HG03558 (cell line): Measurements from ENCODE around the gene FGF5.
"Not testable (repeated sequence)": the region's sequence is repeated elsewhere in the genome, so short reads cannot be mapped to it uniquely, and the experiment has no call there.

Experiments
- ATAC-seq: cut with Tn5 transposase; IDR thresholded peaks from one replicate; pipeline ENCODE4 v1.9.1; 2021; ENCODE audit warnings: moderate number of reproducible peaks; ENCODE audit not compliant: unreplicated experiment; ENCODE audit errors: extremely low read depth

Gene FGF5

DNA sequence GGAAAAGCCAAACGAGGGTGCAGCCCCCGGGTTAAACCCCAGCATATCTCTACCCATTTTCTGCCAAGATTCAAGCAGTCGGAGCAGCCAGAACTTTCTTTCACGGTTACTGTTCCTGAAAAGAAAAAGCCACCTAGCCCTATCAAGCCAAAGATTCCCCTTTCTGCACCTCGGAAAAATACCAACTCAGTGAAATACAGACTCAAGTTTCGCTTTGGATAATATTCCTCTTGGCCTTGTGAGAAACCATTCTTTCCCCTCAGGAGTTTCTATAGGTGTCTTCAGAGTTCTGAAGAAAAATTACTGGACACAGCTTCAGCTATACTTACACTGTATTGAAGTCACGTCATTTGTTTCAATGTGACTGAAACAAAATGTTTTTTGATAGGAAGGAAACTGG lies 20.0 kb downstream of the FGF5 start:
- ATAC-seq, result no peak

DNA sequence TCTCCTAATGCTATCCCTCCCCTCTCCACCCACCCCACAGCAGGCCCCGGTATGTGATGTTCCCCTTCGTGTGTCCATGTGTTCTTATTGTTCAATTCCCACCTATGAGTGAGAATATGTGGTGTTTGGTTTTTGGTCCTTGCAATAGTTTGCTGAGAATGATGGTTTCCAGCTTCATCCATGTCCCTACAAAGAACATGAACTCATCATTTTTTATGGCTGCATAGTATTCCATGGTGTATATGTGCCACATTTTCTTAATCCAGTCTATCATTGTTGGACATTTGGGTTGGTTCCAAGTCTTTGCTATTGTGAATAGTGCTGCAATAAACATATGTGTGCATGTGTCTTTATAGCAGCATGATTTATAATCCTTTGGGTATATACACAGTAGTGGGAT lies 24.2 kb downstream of the FGF5 start:
- not testable (repeated sequence) for ATAC-seq

DNA sequence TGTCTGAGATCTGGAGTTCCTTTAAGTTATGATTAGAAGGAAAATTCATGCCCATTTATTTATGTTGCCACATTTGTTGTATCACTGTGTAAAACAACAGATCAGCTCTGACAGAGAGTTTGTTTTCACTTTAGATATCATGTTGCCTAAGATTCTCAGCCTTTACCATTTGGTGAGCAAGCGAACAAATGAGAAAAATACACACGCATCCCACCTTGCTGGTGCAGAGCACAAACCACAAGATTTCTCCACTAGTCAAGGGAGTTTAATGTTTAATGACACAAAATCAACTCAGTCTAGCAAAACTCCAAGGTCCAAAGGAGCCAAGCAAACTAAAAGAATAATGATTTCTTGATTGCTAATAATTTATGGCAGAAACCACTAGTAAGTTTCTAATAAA lies 27.7 kb downstream of the FGF5 start:
- no peak for ATAC-seq

DNA sequence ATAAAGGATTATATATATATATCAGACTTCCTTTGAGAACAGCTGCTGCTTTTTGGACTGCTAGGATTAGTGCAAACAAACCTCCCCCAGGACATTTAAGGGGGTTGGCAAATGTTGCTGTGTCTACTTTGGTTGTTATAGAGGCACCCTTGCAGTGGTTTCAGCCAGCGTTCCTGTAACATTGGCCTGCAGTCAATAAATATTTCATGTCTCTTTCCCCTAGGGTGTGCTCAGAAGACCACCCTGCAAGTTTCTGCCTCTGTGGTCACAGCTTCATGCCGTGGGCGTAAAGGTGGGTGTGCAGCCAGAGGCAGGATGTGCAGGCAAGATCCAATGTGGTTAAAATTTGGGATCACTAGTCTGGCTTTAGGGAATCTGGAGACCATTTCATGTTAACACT lies 28.9 kb downstream of the FGF5 start:
- no peak for ATAC-seq

DNA sequence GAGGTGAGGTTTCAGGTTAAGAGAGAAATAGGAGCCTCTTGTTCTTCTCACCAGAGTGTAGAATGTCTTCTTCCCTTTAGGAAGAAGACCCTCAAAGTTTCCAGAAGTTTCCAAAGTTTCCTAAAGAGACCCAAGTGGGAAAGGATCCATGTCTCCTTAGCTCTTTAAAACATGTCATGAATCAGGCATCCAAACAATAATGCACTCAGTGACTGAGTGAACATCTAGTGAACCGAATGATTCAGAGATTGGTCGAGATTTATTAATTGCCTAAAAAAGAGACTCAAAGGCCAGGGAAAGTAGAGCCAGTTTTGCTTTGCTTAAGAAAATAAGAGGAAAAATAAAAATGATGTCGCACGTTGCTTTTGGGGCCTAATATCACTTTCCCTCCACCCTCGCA lies 29.4 kb downstream of the FGF5 start:
- no peak for ATAC-seq

DNA sequence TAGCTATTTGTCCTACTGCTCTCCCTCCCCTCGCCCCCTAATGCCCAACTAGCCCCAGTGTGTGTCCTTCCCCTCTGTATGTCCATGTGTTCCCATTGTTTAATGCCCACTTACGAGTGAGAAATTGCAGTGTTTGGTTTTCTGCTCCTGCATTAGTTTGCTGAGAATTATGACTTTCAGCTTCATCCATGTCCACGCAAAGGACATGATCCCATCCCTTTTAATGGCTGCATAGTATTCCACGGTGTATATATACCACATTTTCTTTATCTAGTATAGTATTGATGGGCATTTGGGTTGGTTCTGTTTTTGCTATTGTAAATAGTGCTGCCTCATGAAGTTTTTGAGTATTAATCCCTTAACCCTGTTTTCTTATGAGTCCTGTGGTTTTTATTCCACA lies 35.4 kb downstream of the FGF5 start:
- no peak for ATAC-seq

DNA sequence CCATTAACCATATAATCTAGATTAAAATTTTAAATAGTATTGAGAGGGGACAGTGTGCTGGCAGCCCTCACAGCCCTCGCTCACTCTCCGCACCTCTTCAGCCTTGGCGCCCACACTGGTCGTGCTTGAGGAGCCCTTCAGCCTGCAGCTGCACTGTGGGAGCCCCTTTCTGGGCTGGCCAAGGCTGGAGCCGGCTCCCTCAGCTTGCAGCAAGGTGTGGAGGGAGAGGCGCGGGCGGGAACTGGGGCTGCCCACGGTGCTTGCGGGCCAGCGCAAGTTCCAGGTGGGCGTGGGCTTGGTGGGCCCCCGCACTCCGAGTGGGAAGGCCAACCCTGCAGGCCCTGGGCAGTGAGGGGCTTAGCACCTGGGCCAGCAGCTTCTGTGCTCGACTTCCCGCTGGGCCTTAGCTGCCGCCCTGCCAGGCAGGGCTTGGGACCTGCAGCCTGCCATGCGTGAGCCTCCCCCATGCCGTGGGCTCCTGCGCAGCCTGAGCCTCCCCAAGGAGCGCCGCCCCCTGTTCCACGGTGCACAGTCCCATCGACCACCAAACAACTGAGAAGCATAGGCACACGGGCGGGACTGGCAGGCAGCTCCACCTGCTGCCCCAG lies 36.3 kb downstream of the FGF5 start:
- no peak for ATAC-seq

DNA sequence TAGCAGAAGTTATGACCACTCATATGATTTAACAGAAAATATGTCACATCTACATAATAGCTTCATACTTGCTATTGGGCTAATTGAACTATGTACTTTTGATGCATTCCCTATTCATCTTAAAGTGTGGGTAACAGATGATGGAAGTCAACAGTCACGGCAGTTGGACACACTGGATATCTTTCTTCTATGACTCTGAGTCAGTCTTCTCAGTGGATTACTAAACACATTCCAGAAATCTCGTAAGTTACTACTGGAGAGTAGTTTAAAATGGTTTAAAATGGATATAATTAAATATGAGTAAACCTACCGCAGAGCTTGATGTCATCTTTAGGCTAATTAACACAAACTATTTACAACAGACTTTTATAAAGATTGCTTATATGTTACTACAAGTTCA lies 39.0 kb downstream of the FGF5 start:
- no peak for ATAC-seq

DNA sequence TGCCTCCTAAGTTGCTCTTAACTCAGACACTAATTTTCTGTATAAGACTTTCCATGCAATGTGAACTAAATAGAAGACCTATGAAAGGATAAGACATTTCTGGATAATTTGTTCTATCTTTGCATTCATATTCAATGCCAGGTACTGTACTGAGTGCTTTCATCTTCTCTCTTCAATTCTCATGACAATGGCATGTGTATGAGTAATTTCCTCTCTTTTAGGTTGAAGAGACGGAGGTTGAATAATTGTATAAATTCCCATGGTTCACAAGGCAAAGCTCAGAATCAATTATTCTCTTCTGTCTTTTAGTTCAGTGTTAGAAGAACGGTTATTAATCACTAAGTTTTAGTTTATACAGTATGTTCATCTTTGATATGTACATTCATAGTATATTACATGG lies 39.8 kb downstream of the FGF5 start:
- no peak for ATAC-seq

DNA sequence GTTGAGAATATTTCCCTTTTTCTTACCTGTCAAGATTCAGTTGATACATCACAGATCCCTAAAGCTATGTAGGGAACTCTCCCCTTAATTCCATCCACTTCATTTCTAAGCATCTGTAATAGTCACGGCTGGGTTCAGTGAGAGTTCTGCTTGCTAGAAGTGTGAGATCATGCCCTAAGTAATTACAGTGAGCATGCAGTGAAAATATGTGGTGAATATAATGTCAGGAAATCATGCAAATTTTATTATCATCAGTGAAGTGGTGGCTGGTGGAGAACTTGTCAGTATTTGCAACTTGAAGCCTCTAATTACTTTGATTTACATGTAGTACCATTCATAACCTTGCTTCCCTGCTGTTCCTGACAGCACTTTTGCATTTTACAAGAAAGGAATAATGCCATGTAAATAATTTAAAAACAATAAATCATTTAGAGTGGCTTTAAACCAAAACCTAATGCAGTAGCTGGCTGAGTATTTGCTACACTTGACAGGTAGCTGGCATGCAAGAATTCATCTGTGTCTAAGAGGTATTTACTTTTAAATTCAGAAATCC lies 40.8 kb downstream of the FGF5 start:
- no peak for ATAC-seq

DNA sequence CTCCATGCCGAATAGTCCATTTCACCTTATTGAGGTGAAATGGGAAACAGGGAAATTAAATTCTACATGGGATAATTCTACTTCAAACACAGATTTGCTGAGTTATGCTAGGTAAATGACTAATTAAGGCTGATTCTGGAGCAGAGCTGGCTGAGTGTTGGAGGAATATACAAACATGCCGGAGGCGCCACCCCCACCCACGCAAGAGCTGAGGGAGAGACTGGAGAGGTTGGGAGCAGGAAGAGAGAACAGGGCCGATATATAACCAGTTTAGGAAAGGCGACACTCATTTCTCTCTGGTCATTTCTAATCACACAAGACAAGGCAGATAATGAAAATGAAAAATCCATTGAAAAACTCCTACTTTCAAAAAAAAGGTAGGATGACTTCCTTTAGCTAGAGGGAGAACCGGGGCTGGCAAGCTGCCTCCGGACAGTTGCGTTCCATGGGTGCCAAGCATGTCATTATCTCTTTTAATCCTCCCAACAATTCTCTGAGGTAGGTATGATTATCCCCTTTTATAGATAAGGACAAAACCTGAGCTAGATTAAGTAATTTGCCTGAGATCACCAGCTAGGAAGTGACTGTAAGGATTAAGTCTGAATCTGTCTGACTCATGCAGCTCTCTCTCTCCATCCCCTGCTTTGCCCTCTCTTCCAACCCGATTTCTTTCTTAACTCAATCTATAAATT lies 41.5 kb downstream of the FGF5 start:
- ATAC-seq, result no peak

DNA sequence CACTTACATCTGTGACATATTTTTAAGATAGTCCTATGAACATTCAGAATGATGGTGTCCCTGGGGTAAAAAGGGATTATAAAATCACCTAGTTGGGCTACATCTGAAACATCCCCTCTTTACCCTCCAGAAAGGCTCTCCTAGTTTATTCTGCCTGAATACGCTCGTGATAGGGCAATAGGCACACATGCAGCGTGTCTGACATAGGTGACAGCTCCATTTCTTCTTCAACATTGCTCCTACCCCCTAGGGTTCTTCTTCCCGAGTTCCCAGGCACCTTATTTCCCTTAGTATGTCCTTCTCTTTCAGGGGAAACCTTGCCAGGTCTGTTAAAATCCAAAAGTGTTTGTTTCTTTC lies 42.0 kb downstream of the FGF5 start:
- ATAC-seq, result no peak

DNA sequence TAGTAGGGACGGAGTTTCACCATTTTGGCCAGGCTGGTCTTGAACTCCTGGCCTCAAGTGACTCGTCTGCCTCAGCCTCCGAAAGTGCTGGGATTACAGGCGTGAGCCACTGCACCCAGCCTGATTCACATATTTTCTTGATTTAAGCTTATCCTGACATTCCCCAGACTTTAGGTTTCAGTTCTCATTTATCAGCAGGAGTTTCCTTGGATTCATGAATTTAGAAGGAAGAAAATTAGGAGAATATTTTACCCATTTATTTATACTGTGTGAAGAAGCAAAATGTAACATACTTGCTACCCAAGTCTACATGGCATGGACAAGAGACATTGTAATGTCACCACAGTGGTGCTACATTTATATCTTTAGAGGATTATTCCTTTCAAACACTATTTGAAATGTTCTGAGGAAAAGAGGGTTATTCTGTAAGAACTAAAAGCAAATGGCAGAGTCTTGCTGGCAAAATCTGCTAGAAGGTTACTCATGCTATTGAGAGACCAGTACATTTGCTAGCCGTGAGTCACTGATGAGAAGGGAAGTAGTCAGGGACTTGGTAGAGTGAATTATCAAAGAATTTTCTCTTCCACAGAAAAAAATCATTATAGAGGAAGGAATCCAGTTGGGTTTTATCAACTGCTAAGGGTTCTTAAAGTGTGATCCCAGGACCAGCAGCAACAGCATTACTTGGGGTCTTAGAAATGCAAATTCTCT lies 43.0 kb downstream of the FGF5 start:
- ATAC-seq, result no peak

DNA sequence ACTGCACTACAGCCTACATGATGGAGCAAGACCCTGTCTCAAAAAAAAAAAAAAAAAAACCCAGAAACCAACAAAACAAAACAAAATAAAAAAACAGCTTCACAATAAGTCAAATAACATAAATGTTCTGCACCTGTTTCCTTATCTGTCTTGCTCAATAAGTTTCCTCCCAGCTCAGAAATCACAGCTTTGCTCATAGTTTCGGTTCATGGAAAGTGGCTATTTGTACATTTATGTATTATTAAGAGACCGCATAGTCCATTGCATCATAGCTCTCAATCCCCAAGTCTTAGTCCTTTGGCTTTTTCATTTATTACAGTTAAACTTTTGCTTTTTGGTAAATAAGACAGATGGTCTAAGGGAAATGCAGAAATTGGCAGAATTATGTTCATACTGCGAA lies 44.7 kb downstream of the FGF5 start:
- ATAC-seq, result no peak

DNA sequence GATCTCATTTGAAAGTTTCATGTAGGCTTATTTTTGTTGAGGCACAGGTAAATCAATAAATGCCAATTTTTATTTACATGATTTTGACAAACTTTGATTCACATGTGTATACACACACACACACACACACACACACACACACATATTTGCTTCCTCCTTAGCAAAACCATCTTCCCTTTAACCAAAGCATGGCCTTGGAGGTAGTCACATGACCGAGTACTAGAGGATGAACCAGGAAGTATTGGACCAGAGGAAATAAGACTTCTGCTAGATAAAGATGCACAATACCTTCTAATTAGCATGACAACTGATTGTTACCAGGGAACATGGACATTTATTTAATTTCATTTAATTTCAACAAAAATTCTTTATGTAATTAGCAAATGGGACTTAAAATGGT lies 45.7 kb downstream of the FGF5 start:
- no peak for ATAC-seq

DNA sequence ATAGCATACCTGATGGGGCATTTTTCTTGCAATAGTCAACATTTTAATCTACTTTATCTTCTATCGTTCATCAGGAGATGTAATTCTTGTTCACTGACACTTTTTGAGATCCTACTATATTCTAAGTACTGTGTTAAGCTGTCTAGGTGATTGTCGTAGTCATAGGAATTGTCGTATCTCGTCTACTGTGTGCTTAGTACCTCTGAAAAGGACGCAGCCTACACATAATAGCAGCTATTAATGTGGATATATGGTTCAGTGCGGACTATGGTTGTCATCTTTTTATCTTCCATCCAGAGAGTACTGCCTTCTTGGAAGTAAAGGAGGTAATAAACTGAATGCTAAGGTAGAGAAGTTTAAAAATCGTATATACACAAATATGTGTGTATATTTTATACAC lies 47.2 kb downstream of the FGF5 start:
- no peak for ATAC-seq

DNA sequence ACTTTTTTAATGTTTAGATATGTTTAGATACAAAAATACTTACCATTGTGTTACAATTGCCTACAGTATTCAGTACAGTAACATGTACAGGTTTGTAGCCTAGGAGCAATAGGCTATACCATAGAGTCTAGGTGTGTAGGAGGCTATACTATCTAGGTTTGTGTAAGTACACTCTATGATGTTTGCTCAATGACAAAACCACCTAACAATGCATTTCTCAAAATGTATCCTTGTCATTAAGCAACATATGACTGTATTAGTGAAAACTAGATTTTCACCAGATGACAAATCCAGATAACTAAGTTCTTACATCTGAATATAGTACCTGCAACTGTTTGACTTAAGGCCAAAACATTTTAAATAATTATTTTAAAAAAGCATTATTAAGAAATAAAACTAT lies 49.4 kb downstream of the FGF5 start:
- ATAC-seq, result not testable (repeated sequence)

DNA sequence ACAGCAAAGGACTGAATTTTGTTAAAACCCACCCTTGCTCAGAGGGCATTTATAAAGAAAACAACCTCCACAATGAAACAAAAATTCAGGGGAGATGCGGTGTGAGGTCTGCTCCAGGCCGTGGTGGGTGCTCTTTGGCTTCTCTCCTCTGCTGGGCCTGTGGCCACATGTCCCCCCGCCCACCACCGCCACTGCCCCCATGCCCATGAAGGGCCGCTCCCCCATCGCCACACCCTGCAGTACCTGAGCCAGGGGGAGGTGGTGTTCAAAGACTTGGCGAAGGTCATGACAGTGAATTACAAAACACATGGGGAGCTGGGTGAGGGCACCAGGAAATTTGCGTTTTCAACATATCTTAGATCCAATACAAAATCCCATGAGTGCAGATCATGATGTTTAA lies 54.9 kb downstream of the FGF5 start:
- no peak for ATAC-seq

DNA sequence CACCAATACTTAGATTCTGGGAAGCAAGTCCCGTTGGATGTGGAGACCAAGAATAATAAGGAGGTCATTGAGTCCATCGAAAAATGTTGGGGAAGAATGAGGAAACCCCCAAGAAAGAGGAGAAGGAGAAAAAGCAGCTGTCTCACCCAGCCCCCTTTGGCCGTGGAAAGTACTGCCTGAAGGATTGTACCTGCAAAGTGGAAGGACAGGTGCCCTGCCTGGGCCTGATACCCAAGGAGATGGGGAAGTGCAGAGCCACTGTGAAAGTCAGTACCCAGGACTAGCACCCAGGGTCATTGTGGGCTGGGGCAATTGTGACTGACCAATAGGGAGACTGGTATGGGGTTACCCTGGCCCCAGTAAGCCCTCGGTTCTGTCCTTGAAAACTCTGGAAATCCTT lies 55.3 kb downstream of the FGF5 start:
- no peak for ATAC-seq

DNA sequence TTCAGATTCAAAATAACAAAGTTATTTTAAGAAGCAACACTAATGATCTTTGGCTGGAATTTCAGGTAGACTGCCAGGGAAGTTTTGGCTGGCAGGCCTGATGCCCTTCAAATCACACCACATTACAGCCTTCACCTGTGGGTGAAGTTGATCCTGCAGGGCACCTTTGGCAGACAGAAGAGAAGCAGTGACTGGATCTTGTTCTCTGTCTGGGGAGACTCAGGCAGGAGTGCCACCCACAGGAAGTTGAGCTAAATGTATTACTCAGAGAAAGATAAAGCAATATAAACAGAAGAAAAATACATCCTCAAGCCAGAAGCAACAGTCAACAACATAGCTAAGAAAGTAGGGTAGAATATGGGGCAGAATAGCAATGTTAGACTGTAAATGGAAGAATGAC lies 56.3 kb downstream of the FGF5 start:
- no peak for ATAC-seq

DNA sequence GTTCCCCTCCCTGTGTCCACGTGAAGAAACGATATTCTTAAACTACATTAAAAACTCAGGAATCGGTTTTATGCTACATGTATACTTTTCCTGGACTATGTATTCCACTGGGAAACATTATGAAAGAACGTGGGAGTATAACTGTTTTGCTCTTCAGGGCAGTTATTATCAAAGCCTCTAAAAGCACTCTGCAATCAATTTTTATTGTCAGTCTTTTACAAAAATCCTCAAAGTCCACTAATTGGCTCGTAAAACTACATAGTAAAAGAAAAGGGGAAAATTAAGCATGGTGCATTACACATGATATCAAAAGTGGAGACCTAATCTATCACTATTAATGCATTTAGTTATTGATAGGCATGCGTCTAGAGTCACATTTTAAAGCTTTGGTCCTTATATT lies 57.7 kb downstream of the FGF5 start:
- ATAC-seq, result no peak

DNA sequence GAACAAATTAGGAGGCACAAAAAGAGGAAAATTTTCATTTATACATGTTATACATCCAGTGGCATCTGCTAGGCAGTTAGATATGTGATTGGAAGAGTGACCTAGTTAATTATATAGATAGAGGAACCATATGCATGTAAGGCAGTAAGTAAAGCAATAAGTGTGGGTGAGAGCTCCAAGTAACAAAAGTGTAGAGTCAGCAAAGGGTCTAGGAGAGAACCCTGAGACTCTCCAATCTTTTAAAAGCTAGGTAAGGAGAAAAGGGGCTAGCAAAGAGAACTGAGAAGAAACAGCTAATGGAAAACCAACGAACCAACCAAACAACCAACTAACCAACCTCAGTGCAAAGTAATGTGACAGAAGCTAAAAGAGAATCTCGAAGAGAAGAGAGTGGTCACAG lies 65.2 kb downstream of the FGF5 start:
- no peak for ATAC-seq
